H1 (cell line): ENCODE results near the gene MYBPH. TPM values are rescaled to one million over a fixed set of nuclear protein-coding genes. Genes with fewer than 3 reads are reported as not detected.

Experiments used
- CTCF ChIA-PET: fragments of 300-600 bp; sonication (Branson Sonifier 250); formaldehyde crosslinking; loops from one replicate; lab custom pipeline; 2021; ENCODE audit not compliant: partially characterized antibody; lab: Charles Lee
- POLR2A ChIA-PET: fragments of 300-600 bp; sonication (Branson Sonifier 250); formaldehyde crosslinking; loops from one replicate; lab custom pipeline; 2021; ENCODE audit warnings: inconsistent platforms; ENCODE audit not compliant: partially characterized antibody; lab: Charles Lee
- DNase-seq, 2 experiments: peaks; one replicate each; pipeline versions ENCODE4 v3.0.0 to v3.0.0-alpha.2; 2010 to 2022; ENCODE audit warnings: low spot score in 2 of 2, low read depth in 1 of 2, mixed read lengths in 1 of 2
- FAIRE-seq: peaks from 2 replicates; lab custom pipeline; 2011; peaks lifted over from hg19 to GRCh38; lab: Jason Lieb, UNC
- H2AFZ ChIP-seq: 2 replicates; pipeline ENCODE4 v1.8.1; 2012; ENCODE audit warnings: low read length, inconsistent platforms
- H2AK5ac ChIP-seq: 2 replicates; pipeline ENCODE4 v1.6.1; 2013; ENCODE audit warnings: low read depth, low read length
- H2BK120ac ChIP-seq: replicated peaks from 2 replicates; pipeline ENCODE3; 2013; ENCODE audit warnings: low read depth, low read length, inconsistent platforms
- H2BK12ac ChIP-seq: 2 replicates; pipeline ENCODE4 v1.6.1; 2013; ENCODE audit warnings: low read depth, low read length
- H2BK15ac ChIP-seq: 2 replicates; pipeline ENCODE4 v1.6.1; 2013; ENCODE audit warnings: low read length
- H2BK20ac ChIP-seq: 2 replicates; pipeline ENCODE4 v1.6.1; 2013; ENCODE audit warnings: low read length
- H2BK5ac ChIP-seq: 2 replicates; pipeline ENCODE4 v1.6.1; 2013; ENCODE audit warnings: low read depth, low read length
- H3K14ac ChIP-seq: 2 replicates; pipeline ENCODE4 v1.6.1; 2013; ENCODE audit warnings: inconsistent platforms; ENCODE audit not compliant: insufficient read length
- H3K18ac ChIP-seq: 2 replicates; pipeline ENCODE4 v1.6.1; 2013; ENCODE audit warnings: low read length; ENCODE audit errors: extremely low read depth
- H3K23ac ChIP-seq: 2 replicates; pipeline ENCODE4 v1.6.1; 2013; ENCODE audit warnings: inconsistent platforms; ENCODE audit not compliant: insufficient read length
- H3K23me2 ChIP-seq: 2 replicates; pipeline ENCODE4 v1.6.1; 2013; ENCODE audit warnings: low read depth, low read length
- H3K27ac ChIP-seq: 2 replicates; pipeline ENCODE4 v1.6.1; 2011; ENCODE audit warnings: low read depth, low read length, inconsistent platforms
- H3K27me3 ChIP-seq, 4 experiments: replicated peaks in 1 of 4; 1 replicate in 1 of 4; 2 replicates in 3 of 4; pipeline versions ENCODE4 v1.6.1 to v1.8.1; 2011 to 2013; ENCODE audit warnings: low read length in 3 of 4, mild to moderate bottlenecking in 3 of 4, inconsistent platforms in 2 of 4, mixed read lengths in 2 of 4, moderate library complexity in 1 of 4; ENCODE audit not compliant: control insufficient read depth in 3 of 4, insufficient read depth in 3 of 4; ENCODE audit errors: extremely low read depth in 1 of 4
- H3K36me3 ChIP-seq, 4 experiments: 2 replicates each; pipeline versions ENCODE4 v1.6.1 to v1.8.1; 2011 to 2013; ENCODE audit warnings: mild to moderate bottlenecking in 4 of 4, low read length in 3 of 4, moderate library complexity in 2 of 4, control low read depth in 1 of 4, inconsistent platforms in 1 of 4; ENCODE audit not compliant: insufficient read depth in 4 of 4, control insufficient read depth in 2 of 4
- H3K4ac ChIP-seq: replicated peaks from 2 replicates; pipeline ENCODE3; 2013; ENCODE audit warnings: low read length, low read depth, mixed read lengths, inconsistent platforms; ENCODE audit not compliant: insufficient read length
- H3K4me1 ChIP-seq, 4 experiments: replicated peaks in 1 of 4; 1 replicate in 1 of 4; 2 replicates in 3 of 4; pipeline versions ENCODE4 v1.6.1 to v1.8.1; 2011 to 2013; ENCODE audit warnings: low read length in 3 of 4, inconsistent platforms in 2 of 4, mixed read lengths in 1 of 4; ENCODE audit not compliant: insufficient read depth in 4 of 4, control insufficient read depth in 3 of 4
- H3K4me2 ChIP-seq, 2 experiments: 2 replicates each; pipeline versions ENCODE4 v1.6.1 to v1.8.1; 2011 to 2013; ENCODE audit warnings: low read depth in 2 of 2, low read length in 2 of 2, control low read depth in 1 of 2, inconsistent platforms in 1 of 2, mild to moderate bottlenecking in 1 of 2; ENCODE audit not compliant: insufficient read depth in 1 of 2
- H3K4me3 ChIP-seq, 4 experiments: fragments of 200-600, 300-600 bp in 1 of 4; sonication (generic), shearing (Covaris generic), sonication (Bioruptor Twin) in 1 of 4; 2 replicates each; pipeline versions ENCODE4 v1.5.1 to v1.8.1; 2011 to 2016; ENCODE audit warnings: low read length in 4 of 4, low read depth in 3 of 4, control low read depth in 2 of 4, inconsistent platforms in 2 of 4, mild to moderate bottlenecking in 2 of 4, mixed read lengths in 1 of 4, moderate library complexity in 1 of 4; ENCODE audit not compliant: insufficient read depth in 2 of 4; ENCODE audit errors: extremely low read depth in 1 of 4
- H3K56ac ChIP-seq: replicated peaks from 2 replicates; pipeline ENCODE3; 2013; ENCODE audit warnings: low read depth, mild to moderate bottlenecking, mixed read lengths, low read length, inconsistent platforms; ENCODE audit not compliant: insufficient read length
- H3K79me1 ChIP-seq: 2 replicates; pipeline ENCODE4 v1.6.1; 2013; ENCODE audit warnings: low read depth, low read length, control low read depth
- H3K79me2 ChIP-seq, 2 experiments: 2 replicates each; pipeline versions ENCODE4 v1.6.1 to v1.8.1; 2012 to 2013; ENCODE audit warnings: low read length in 2 of 2, mild to moderate bottlenecking in 2 of 2, inconsistent platforms in 1 of 2; ENCODE audit not compliant: insufficient read depth in 2 of 2, control insufficient read depth in 1 of 2
- H3K9ac ChIP-seq, 4 experiments: replicated peaks in 1 of 4; 1 replicate in 1 of 4; 2 replicates in 3 of 4; pipeline versions ENCODE4 v1.6.1 to v1.8.1; 2011 to 2013; ENCODE audit warnings: low read depth in 3 of 4, low read length in 3 of 4, control low read depth in 2 of 4, mild to moderate bottlenecking in 2 of 4, moderate library complexity in 2 of 4, inconsistent platforms in 1 of 4; ENCODE audit errors: extremely low read depth in 1 of 4
- H3K9me3 ChIP-seq, 2 experiments: 2 replicates each; pipeline versions ENCODE4 v1.6.1 to v1.8.1; 2012 to 2013; ENCODE audit warnings: mild to moderate bottlenecking in 2 of 2, moderate library complexity in 2 of 2, control low read depth in 1 of 2, inconsistent platforms in 1 of 2, low read depth in 1 of 2, low read length in 1 of 2, mixed read lengths in 1 of 2; ENCODE audit not compliant: insufficient read depth in 2 of 2
- H4K20me1 ChIP-seq, 2 experiments: replicated peaks in 1 of 2; 2 replicates each; pipeline versions ENCODE3 to v1.8.1; 2011 to 2013; ENCODE audit warnings: inconsistent platforms in 2 of 2, low read length in 2 of 2, mild to moderate bottlenecking in 1 of 2; ENCODE audit not compliant: insufficient read depth in 2 of 2, control insufficient read depth in 1 of 2
- H4K5ac ChIP-seq: 2 replicates; pipeline ENCODE4 v1.6.1; 2013; ENCODE audit warnings: low read length, low read depth, mixed read lengths, inconsistent platforms; ENCODE audit not compliant: insufficient read length
- H4K8ac ChIP-seq: 2 replicates; pipeline ENCODE4 v1.8.0; 2013; ENCODE audit warnings: mild to moderate bottlenecking, moderate library complexity, low read length, inconsistent platforms; ENCODE audit not compliant: insufficient read depth; ENCODE audit errors: extremely low read depth
- H4K91ac ChIP-seq: replicated peaks from 2 replicates; pipeline ENCODE3; 2013; ENCODE audit warnings: low read length, mixed read lengths, inconsistent platforms; ENCODE audit not compliant: insufficient read length
- CTBP2 ChIP-seq: IDR thresholded peaks from 2 replicates; pipeline ENCODE4 v1.7.0; 2011; ENCODE audit warnings: borderline replicate concordance, mild to moderate bottlenecking, moderate library complexity, mixed read lengths, low read length; ENCODE audit not compliant: insufficient read depth, insufficient read length
- E2F6 ChIP-seq: IDR thresholded peaks from 2 replicates; pipeline ENCODE4 v1.6.1; 2012; ENCODE audit warnings: inconsistent platforms
- JUND ChIP-seq: IDR thresholded peaks from 2 replicates; pipeline ENCODE4 v1.6.1; 2011; ENCODE audit warnings: mild to moderate bottlenecking, improper control_type of control experiment, low read length
- RXRA ChIP-seq: IDR thresholded peaks from 2 replicates; pipeline ENCODE4 v1.6.1; 2011; ENCODE audit warnings: low read depth, mild to moderate bottlenecking, low read length, moderate library complexity; ENCODE audit not compliant: insufficient read depth
- SIN3A ChIP-seq, 2 experiments: IDR thresholded peaks in 1 of 2; conservative IDR thresholded peaks in 1 of 2; 2 replicates each; pipeline ENCODE4 v1.6.1; 2011 to 2012; ENCODE audit warnings: low read length in 2 of 2, improper control_type of control experiment in 1 of 2, low read depth in 1 of 2, mild to moderate bottlenecking in 1 of 2
- SUZ12 ChIP-seq: fragments of 200-600 bp; sonication (generic); IDR thresholded peaks from 2 replicates; pipeline ENCODE4 v1.6.1; 2012; ENCODE audit warnings: mild to moderate bottlenecking, inconsistent platforms, low read length, moderate library complexity, mixed read lengths
- TAF7 ChIP-seq: optimal IDR thresholded peaks from 2 replicates; pipeline ENCODE3; 2011; ENCODE audit warnings: low read depth, mild to moderate bottlenecking, inconsistent platforms, low read length, moderate library complexity, borderline replicate concordance
- ZNF274 ChIP-seq: IDR thresholded peaks from 2 replicates; pipeline ENCODE4 v1.7.0; 2012; ENCODE audit warnings: low read length, borderline replicate concordance; ENCODE audit errors: extremely low read depth
- whole genome bisulfite sequencing, 2 experiments: shearing (Covaris generic) in 1 of 2; methylation state at CpG; one replicate each; pipeline versions ENCODE4 v1.1.6 to v1.1.7; 2013 to 2015; ENCODE audit warnings: low lambda C conversion rate in 2 of 2, mixed read lengths in 2 of 2, inconsistent platforms in 1 of 2, low coverage in 1 of 2, missing lambda C conversion rate in 1 of 2; ENCODE audit not compliant: insufficient replicate concordance in 2 of 2, insufficient coverage in 1 of 2, insufficient read length in 1 of 2; ENCODE audit errors: extremely low coverage in 1 of 2, missing lambda C conversion rate in 1 of 2; 5-methylcytosine and 5-hydroxymethylcytosine counted together
- polyA plus RNA-seq, 7 experiments: library from polyadenylated mRNA; depleted of rRNA in 3 of 7; stranded (reverse) in 5 of 7; unstranded in 2 of 7; fragments of >200 nt in 5 of 7; fragments of 200-250 nt in 2 of 7; gene quantifications; 1 replicate in 5 of 7; 2 replicates in 1 of 7; 4 replicates in 1 of 7; pipeline versions ENCODE4 v1.2.1 to v1.2.3, GENCODE V29; 2011 to 2013; ENCODE audit warnings: missing spikeins in 2 of 7, mixed read lengths in 2 of 7
- total RNA-seq: library from RNA; stranded (reverse); fragmentation: NEBNext Ultra II Directional; extraction: Animal tissue kit (Norgen Biotek cat#: 25700); gene quantifications from 2 replicates; pipeline ENCODE4 v1.2.1, GENCODE V29; 2021

MYBPH gene
- total and polyA plus RNA-seq, 2 of the 8 experiments (the other 6 are each of a cell fraction or from before 2014, with no cell fraction given) = not detected

GRCh38 chr1:203179667-203180005, 4.0 kb upstream of the MYBPH start:
- no peak overlapping the region for H2BK15ac ChIP-seq
- H4K8ac ChIP-seq = no peak overlapping the region
- no peak overlapping the region for H3K23ac ChIP-seq
- no peak overlapping the region for H2BK120ac ChIP-seq
- H3K14ac ChIP-seq = no peak overlapping the region
- H3K79me1 ChIP-seq = no peaks in the 10 kb centered on the region
- H3K18ac ChIP-seq = no peak overlapping the region
- no peak overlapping the region for H2BK12ac ChIP-seq
- H2BK20ac ChIP-seq = no peak overlapping the region
- H3K27ac ChIP-seq = no peak overlapping the region
- H3K23me2 ChIP-seq = no peaks in the 10 kb centered on the region
- no peaks in the 10 kb centered on the region for H3K27me3 ChIP-seq
- no peak overlapping the region for H4K91ac ChIP-seq
- H3K9ac ChIP-seq = no peak overlapping the region
- no peaks in the 10 kb centered on the region for H3K9me3 ChIP-seq
- H3K4me3 ChIP-seq = no peak overlapping the region
- H2AK5ac ChIP-seq = no peak overlapping the region
- POLR2A ChIA-PET = no interaction called here
- H3K4me1 ChIP-seq = peaks cover 0 to 3% (median 2%) of the 10 kb centered on the region in 4 experiments; a peak in 2 of 7 replicates
- H3K79me2 ChIP-seq = no peaks in the 10 kb centered on the region
- H3K4ac ChIP-seq = no peak overlapping the region
- no peaks in the 10 kb centered on the region for H3K36me3 ChIP-seq
- H4K5ac ChIP-seq = no peak overlapping the region
- DNase-seq = no peak
- 80% methylated on average over 10 of the region's 10 CpGs; no CpG with 5 or more reads in 1 of the 2 experiments for WGBS, 2 experiments
- H3K56ac ChIP-seq = no peak overlapping the region
- H3K4me2 ChIP-seq = no peak overlapping the region
- H2BK5ac ChIP-seq = no peak overlapping the region
- no peaks in the 10 kb centered on the region for H4K20me1 ChIP-seq
- CTCF ChIA-PET = interaction anchor here (1.1 to 12.8 kb wide), 9 partner anchors 13 to 140 kb away, joined by 3 to 140 read pairs (median 17); no protein-coding TSS in a partner anchor
- no peak overlapping the region for H2AFZ ChIP-seq
- no peak for FAIRE-seq
- no peak for TF ChIP-seq SIN3A (conservative IDR thresholded peaks at IDR 0.05 in 1 of 2, IDR thresholded peaks at IDR 0.05 in 1 of 2; ENCODE audit: low read depth in 1 of 2, low read length in 2 of 2)
- no peak for TF ChIP-seq E2F6
- no peak for TF ChIP-seq RXRA
- TF ChIP-seq TAF7 = no peak
- no peak for TF ChIP-seq ZNF274
- TF ChIP-seq CTBP2 = no peak
- no peak for TF ChIP-seq SUZ12
- TF ChIP-seq JUND = no peak
